NCI-H82 treated with DMSO at 0.1 percent for 48 hours (cell line): ENCODE measurements around the gene SKA1.
"Not testable (repeated sequence)": the region's sequence is repeated elsewhere in the genome, so short reads cannot be mapped to it uniquely, and the experiment has no call there.

Experiments used
- DNase-seq: peaks from one replicate; lab custom pipeline; 2025; ENCODE audit not compliant: unreplicated experiment; lab: John Stamatoyannopoulos, UW

Gene SKA1

GRCh38 chr18:50428531-50429206 lies 53.8 kb downstream of the SKA1 start:
- no peak for DNase-seq

- no peak for DNase-seq
These were observed 54.5 kb downstream of the SKA1 start for GRCh38 chr18:50429207-50429948.

GRCh38 chr18:50432915-50433314 lies 58.1 kb downstream of the SKA1 start:
- DNase-seq: no peak

- DNase-seq: not testable (repeated sequence)
These were observed 61.9 kb downstream of the SKA1 start for GRCh38 chr18:50436742-50437141.

GRCh38 chr18:50439460-50440015 lies 64.7 kb downstream of the SKA1 start:
- no peak for DNase-seq

GRCh38 chr18:50441016-50441415 lies 66.2 kb downstream of the SKA1 start:
- DNase-seq: peak; percentile 62

- no peak for DNase-seq
These were observed 66.7 kb downstream of the SKA1 start for GRCh38 chr18:50441501-50441900.
